GF-D8 (cell line): Measurements from ENCODE around the gene RBM17.
"Not testable (repeated sequence)": the region's sequence is repeated elsewhere in the genome, so short reads cannot be mapped to it uniquely, and the experiment has no call there.

Source experiments
- DNase-seq: peaks from one replicate; lab custom pipeline; 2025; lab: John Stamatoyannopoulos, UW

The RBM17 gene

GRCh38 chr10:6088721-6089333, at the start of gene RBM17:
RBM17 (plus strand) TSS chr10:6089034; CDS start chr10:6097066, 8,032 bp downstream.
- peak; percentile 82 for DNase-seq

- no peak for DNase-seq
Measured at GRCh38 chr10:6039711-6040110, 49.1 kb upstream of the RBM17 start.

- DNase-seq, result no peak
Measured at GRCh38 chr10:6040205-6040604, 48.6 kb upstream of the RBM17 start.

DNA sequence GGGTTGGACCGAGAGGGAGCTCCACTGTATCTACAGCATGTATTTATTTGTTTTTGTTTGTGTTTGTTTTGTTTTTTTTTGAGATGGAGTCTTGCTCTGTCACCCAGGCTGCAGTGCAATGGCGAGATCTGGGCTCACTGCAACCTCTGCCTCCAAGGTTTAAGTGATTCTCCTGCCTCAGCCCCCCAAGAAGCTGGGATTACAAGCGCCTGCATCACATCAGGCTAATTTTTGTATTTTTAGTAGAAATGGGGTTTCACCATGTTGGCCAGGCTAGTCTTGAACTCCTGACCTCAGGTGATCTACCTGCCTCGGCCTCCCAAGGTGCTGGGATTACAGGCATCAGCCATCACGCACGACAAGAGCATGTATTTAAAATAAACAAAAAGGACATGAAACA, 45.5 kb upstream of the RBM17 start:
- not testable (repeated sequence) for DNase-seq

GRCh38 chr10:6044060-6044459, 44.8 kb upstream of the RBM17 start:
- DNase-seq, result no peak

DNA sequence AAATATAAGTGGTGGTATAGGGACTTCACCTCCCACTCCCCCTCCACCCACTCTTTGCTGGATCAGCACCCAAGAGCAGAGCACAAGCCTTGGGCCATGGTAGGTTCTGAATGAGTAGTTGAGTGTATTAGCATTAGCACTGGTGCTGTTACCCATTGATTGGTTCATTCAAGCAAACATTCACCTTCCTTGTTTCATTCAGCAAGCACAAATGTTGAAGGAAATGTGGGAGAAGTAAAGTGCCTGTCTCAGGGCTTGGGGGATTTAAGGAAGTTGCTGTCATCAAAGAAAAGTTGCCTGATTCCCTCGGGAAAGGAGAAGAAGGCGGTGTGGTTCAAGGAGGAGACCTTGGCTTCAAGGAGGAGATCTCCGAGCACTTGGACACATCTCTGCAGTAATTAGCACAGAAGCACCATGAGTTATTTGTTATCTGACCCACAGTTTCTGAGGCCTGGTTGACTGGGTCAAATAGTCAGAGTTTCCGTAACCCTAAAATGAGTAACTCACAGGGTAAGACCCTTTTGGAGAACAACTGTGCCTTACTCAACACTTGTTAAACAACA, 44.0 kb upstream of the RBM17 start:
- DNase-seq, result no peak

DNA sequence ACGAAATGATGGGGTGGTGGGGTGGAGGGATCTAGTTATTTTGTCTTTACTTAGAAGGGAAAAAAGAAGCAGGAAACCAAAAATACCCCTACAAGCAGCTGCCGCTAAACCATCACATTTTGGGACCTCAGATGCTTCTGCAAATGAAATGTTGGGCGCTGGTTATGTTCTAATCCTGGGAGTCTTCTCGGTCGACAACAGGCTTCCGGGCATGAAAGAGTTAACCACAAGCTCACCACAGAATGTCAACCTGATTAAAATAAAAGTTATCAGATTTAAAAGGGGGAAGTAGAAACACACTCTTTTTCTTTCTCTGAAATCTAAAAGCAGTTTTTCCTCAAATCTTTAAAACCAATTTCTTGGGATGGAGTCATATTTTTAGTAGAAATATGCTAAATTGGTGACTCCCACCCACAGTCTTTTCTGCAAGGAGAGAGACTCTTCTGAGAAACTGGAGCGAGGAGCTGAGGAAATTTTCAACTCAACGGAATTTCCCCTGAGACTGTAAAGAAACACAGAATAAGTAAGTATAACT, 43.5 kb upstream of the RBM17 start:
- peak; percentile 52 for DNase-seq

DNA sequence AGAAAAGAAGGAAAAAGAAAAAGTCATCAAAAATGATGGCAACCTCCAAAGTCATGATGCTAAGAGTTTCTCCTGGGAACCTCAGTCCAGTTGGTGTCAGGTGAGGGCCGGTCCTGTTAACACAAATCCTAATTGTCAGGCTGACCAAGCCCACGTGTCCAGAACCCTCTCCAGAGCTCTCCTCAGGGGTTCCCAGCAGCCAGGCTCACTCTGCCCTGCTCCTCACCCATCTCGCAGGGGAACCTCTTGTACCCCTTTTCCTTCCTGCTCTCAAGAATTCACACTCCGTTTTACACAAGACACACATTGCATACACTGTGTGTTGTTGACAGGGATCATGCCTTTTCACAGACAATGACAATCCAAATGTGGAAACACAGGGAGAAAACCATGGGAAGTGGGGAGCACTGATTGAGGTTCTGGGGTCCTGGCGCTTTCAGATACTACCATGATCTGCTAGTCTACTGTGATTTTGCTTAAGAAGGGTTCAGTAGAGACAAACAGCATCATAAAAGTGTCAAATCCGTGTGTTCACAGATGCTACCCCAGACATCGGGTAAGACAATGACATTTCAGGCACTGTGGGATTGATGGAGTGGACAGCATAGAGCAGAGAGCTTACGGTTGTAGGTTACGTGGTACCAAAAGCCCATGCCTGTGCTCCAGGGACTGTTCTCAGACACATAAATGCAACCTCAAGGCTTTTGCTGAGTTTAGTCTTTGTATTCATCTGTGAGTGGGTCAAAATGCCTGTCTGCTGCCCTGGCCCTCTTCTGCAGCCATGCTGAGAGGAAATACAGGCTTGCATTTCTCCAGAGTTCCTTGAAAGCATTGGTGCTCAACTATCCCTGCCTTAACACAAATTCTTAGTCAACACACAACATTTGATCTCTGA, 42.7 kb upstream of the RBM17 start:
- DNase-seq, result no peak

DNA sequence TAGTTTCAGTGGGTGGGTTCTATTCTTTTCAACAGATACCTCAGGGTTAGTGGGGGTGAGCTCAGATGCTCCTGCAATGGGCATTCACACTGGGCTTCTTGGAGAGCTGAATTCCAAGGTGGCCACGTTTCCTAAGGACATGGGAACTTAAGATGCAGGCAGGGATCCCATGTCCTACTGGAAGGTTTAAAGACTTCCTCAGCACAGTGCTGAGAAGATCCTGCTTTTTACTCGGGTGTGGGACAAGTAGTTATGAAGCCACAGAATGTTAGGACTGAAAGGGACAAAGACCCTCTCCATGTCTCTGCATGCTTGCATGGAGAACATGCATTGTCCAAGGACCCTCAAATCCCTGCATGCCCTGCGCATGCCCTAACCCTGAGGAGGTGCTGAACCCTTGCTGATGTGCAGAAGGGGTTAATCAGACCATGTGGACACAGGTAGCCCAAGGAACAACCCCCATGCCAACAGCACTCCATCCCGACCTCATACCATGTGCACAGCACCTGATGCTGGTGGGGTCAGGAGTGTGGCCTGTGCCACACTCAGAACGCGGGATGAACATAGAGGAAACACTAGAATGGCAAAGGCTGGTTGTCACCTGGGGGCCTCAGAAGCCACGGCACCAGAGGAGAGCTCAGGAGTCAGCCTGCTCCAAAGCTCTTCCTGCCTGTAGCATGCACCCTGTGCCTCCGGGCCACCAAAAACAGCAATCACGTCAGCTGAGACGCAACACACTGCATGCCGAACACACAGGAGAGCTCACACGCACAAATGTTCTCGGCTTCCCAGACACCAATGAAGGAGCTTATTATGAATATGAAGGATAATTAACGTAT, 41.8 kb upstream of the RBM17 start:
- no peak for DNase-seq

DNA sequence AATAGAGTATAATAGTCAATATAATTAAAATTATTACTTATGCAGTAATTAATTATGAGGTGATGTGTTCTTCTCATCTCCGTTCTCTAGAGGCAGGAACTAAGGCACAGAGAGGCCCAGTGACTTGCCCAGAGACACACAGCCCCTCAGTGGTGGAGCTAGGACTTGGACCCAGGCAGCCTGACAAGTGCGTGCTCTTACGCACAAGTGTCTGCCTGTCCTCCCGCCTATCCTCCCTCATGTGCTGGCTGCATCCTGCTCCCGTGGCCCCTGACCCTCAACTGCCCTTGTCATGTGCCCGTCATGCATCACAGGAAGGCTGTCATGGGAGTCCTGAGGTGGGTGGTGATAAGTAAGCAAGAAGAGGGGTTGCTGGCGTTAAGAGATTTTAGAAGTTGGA, 41.0 kb upstream of the RBM17 start:
- no peak for DNase-seq

- no peak for DNase-seq
Measured at GRCh38 chr10:6048281-6049030, 40.4 kb upstream of the RBM17 start.

DNA sequence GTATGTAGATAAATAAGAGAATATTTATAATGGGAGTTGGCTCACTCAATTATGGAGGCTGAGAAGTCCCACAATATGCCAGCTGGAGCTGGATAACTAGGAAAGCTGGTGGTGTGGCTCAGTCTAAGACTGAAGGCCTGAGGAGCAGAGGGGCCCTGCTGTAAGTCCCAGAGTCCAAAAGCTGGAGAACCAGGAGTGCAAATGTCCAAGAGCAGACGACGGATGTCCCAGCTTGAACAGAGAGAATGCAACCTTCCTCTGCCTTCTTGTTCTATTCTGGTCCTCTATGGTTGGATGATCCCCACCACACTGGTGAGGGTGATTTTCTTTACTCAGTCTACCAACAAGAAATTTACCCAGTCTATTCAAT, 39.8 kb upstream of the RBM17 start:
- DNase-seq, result no peak

GRCh38 chr10:6050801-6051445, 37.9 kb upstream of the RBM17 start:
- peak; percentile 35 for DNase-seq

GRCh38 chr10:6052247-6053221, 36.3 kb upstream of the RBM17 start:
- DNase-seq, result peak; percentile 13

- DNase-seq, result no peak
Measured at GRCh38 chr10:6053303-6053702, 35.5 kb upstream of the RBM17 start.

GRCh38 chr10:6053816-6054631, 34.8 kb upstream of the RBM17 start:
- peak; percentile 97 for DNase-seq

- no peak for DNase-seq
Measured at GRCh38 chr10:6054884-6055283, 34.0 kb upstream of the RBM17 start.

GRCh38 chr10:6055929-6056328, 32.9 kb upstream of the RBM17 start:
- no peak for DNase-seq
